Measurements from ENCODE around the gene CD69. TPM values are rescaled to one million over a fixed set of nuclear protein-coding genes. Genes with fewer than 3 reads are reported as not detected.
A peak's percentile ranks its signal among the peaks of the same experiment; 100 is the strongest.
"Not testable (repeated sequence)": the region's sequence is repeated elsewhere in the genome, so short reads cannot be mapped to it uniquely, and the experiment has no call there.

The CD69 gene
- total RNA-seq, 1 donor from 2014 or later: 0.39 TPM

DNA sequence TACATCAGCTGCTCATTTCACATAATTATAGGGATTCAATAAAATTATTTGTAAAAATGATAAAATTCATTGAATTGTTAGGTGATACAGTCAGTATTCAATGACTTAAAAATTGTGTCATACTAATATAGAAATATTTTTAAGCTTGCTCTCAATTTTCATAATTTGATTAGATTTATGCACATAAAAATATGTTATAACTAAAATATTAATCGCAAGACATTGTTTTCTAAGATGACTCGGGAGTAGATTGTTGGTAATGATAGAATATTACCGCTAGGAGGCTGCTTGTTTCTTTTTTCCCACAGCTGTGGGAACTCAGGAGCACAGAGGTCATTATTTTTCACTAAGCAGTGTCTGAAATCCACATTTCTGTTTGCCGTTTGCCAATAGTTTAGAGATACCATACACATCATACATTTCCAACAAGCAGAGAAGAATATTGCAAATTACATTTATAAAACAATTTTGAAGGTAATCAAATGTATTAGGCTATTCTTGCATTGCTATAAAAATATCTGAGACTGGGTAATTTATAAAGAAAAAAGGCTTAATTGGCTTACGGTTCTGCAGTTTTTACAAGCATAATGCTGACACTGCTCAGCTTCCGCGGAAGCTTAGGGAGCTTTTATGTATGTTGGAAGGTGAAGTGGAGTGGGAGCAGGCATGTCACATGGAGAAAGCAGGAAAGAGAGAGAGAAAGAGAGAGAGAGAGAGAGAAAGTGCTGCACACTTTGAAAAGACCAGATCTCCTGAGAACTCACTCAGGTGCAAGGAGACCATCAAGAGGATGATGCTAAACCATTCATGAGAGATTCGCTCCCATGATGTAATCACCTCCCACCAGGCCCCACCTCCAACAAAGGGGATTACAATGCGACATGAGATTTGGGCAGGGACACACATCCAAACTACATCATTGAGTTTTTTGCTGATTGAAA, 9.2 kb downstream of the CD69 start:
- peak in 1 of 2 donors; percentile 51 for DNase-seq (ENCODE audit: low read depth in 2 of 2)

DNA sequence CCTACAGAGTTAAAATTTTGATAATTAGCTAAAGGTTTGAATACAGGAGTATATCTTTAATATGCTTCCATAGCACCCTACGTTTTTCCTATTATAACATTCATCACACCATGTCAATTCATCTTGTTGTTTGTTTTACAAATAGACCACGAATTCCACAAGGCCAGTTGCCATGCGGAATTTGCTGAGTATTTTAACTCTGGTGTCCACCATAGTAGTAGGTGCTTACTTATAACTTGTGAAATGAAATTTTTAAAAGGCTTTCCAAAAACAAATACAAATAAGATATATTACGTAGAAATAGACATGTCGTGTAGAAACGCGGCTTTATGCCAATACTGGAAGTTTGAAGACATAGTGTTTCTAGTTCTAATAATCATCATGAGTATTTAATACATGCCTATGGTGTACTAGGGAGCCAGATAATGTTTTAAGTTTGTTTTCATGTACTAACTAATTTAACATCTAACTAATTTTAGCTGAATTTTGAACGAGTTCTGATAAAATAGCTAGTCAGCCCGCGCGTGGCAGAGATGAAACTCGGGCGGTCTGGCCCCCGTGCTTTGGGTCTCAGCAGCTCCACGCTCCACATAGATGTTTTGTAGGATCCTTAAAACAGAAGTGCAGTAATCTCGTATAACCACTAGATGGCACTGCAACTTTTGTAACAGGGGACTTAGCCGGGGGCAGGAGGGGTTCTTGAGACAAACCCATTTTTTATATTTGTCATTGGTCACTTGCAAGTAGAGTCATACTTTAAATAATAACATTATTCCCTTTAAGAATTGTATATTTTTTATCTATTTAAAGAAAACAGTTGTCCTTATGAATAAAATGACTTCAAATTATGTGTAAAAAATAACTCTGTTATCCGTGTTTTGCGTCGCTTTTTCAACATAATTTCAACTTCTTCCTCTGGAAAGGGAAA, 10.2 kb downstream of the CD69 start:
- peak; percentile 48 to 73 for DNase-seq (ENCODE audit: low read depth in 2 of 2)

DNA sequence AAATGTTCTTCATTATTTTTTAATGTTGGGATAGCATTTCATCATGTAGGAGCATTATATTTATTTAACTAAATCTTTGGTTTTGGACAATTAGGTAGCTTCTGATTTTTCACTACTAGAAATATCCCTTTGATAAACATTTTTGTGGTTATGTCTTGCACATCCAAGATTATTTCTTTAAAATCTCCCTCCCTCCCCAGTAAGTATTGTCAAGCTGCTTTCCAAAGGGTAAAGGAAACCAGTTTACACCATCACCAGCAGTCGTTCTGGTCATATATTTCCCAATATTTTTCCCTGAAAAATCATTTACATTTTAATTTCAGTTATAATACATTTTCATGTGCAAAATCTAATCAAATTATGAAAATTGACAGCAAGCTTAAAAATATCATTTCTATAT, 11.1 kb downstream of the CD69 start:
- no peak for DNase-seq (ENCODE audit: low read depth in 2 of 2)

DNA sequence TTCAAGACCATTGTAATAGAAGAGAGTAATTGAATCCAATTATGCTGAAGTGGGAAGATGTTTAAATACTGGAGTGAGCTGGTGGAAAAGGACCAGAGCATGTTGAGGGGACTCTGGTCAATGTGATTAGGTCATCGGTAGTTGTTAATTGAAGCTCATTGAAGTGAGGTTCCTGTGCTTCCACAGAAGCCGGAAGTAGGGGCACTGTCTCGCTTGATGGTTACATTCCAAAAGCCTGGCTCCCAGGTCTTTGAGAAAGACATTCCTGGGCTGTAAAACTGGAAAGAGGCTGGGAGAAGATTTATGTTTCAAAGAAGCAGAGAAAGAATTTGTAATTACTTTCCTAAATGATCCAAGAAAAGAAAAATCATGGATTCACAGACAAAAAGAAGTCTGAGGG, 15.5 kb downstream of the CD69 start:
- no peak for DNase-seq (ENCODE audit: low read depth in 2 of 2)

DNA sequence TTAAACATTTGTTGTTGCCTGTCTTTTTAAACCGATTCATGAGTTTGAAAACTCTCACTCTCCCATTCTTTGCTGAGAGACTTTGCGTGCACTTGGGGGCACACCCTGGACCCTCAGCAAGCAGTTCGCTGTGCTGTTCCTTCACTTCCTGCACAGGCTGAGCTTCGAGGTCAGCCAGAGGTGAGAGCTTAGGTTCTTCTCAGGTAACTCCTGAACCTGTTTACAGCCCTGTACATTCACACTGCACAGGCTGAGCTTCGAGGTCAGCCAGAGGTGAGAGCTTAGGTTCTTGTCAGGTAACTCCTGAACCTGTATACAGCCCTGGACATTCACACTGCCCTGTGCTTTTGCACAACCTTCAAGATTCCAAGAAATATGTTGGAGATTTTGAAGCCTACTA, 18.0 kb downstream of the CD69 start:
- no peak for DNase-seq (ENCODE audit: low read depth in 2 of 2)

DNA sequence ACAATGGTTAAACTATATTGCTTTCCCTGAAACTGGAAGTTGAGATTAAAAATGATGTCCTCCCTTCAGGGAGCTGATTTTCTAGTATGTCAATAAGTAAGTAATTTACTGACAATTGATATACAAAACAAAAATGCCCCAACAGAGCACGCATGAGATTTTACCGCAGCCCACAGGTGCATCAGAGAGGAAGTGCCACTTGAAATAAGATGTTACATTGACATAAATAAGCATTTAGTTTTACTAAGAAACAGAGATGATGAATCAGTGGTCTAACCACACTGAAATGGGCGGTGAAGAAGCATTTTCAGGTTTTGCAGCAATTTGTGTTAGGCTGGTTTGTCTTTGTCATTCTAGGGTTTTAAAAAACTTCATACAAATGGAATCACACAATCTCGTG, 19.0 kb downstream of the CD69 start:
- no peak for DNase-seq (ENCODE audit: low read depth in 2 of 2)

DNA sequence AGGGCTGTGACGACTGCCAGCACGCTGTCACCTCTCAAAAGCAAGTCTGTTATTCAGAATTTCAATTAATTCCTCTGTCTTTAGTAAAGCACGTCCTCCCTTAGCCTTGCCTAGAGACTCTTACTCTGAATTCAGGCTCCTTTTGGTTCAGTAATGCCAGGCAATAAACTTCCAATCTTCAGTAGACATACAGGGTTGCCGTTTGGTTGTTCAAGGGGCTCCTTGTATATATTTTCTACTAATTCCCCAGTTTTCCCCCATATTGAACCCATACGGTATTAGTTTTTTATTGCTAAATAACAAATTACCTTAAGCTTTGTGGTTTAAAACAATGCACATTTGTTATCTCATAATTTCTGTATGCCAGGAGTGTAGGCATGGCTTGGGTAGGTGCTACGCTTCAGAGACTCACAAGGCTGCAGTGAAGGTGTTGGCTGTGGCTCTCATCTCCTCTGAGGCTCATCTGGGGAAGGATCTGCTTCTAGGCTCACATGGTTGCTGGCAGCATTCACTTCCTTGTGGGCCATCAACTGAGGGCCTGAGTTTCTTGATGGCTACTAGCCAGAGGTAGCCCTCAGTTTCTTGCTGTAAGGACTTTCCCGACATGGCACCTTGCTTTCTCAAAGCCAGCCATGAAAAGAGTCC, 20.5 kb downstream of the CD69 start:
- DNase-seq (ENCODE audit: low read depth in 2 of 2): no peak

DNA sequence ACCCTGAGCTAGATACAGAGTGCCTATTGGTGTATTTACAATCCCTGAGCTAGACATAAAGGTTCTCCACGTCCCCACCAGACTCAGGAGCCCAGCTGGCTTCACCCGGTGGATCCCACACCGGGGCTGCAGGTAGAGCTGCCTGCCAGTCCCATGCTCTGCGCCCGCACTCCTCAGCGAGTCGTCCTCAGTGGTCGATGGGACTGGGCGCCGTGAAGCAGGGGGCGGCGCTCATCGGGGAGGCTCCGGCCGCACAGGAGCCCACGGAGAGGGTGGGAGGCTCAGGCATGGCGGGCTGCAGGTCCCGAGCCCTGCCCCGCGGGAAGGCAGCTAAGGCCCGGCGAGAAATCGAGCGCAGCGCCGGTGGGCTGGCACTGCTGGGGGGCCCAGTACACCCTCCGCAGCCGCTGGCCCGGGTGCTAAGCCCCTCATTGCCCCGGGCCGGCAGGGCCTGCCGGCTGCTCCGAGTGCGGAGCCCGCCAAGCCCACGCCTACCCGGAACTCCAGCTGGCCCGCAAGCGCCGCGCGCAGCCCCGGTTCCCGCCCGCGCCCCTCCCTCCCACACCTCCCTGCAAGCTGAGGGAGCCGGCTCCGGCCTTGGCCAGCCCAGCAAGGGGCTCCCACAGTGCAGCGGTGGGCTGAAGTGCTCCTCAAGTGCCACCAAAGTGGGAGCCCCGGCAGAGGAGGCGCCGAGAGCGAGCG, 21.1 kb downstream of the CD69 start:
- peak in 1 of 2 donors; percentile 10 for DNase-seq (ENCODE audit: low read depth in 2 of 2)

DNA sequence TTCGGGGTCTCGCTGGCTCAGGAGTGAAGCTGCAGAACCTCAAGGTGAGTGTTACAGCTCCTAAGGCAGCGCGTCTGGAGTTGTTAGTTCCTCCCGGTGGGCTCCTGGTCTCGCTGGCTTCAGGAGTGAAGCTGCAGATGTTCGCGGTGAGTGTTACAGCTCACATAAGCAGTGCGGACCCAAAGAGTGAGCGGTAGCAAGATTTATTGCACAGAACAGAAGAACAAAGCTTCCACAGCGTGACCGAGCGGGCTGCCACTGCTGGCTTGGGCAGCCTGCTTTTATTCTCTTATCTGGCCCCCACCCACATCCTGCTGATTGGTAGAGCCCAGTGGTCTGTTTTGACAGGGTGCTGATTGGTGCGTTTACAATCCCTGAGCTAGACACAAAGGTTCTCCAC, 21.8 kb downstream of the CD69 start:
- DNase-seq (ENCODE audit: low read depth in 2 of 2): not testable (repeated sequence)

DNA sequence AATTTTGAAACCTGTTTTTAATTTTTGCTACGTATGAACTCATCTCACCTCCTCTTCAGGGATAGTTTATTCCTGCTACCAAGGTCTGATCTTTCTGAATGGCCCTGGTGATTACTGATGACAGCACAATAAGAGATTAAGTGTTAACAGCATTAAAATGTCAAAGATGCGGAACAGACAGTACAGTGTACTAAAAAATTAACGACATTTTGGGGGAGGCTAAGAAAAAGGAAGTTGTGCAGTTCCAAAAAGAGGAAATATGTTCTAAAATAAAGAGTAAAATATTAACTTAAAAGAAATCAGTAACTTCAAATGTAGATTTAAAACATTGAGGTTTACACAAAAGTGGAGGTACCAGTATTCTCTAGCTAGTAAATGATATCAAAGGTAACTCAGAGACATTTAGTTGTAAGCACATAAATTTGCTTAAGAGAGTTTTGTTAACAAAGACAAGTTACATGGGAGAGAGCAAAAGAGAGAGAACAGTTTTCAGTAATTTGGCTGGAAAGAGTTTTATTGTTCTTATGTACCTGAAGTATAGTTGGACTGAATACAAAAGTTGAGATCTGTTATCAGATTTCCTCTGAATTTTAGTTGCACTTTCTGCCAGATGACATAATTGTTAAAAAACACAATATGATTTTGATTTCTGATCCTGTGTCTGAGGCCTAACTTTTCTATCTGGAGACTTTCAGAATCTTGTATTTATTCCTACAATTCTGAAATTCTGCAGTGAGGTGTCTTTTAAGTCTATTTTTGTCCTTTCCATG, 23.6 kb downstream of the CD69 start:
- no peak for DNase-seq (ENCODE audit: low read depth in 2 of 2)

DNA sequence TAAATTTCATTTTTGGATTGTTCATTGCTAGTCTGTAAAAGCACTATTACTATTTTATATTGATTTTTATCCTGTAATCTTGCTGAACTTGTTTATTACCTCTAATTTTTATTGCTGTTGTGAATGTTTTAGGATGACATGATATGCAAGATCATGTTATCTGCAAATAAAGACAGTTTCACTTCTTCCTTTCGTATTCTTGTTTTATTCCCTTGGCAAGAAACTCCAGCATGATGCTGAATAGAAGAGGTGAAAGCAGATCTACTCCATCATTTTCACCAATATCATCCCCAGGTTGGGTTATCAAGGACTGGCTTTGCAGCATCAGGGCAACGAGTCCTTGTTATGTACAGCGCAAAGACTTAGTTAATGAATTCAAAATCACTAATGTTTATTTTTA, 25.1 kb downstream of the CD69 start:
- no peak for DNase-seq (ENCODE audit: low read depth in 2 of 2)

DNA sequence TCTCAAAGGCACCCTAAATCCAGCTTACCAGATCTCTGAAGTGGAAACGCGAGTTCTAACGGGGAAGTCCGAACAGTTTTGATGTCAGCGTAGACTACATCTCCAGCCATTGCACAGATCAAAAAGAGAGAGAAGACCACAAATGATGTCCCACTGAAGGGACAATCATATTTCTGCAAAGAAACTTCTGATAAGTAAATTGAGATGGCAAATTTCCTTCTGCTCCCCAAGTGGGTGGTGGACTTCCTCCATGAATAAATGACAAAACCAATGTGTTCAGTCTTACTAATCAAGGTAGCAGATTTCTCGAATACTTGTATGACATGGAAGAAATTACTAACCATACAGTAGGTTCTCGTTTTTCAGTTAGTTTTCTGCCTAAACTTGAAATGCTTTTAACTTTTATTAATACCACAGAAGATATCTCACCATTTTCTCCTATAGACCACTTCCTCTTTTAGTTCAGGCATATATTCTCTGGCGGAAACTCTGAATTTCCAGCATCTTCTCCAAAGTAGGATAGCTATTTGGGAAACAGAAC, 27.7 kb downstream of the CD69 start, which contains the start of gene CLECL1:
Gene CLECL1, minus strand, starts transcription at position 177 of the 541 bp plus-strand sequence.
- DNase-seq (ENCODE audit: low read depth in 2 of 2): no peak

DNA sequence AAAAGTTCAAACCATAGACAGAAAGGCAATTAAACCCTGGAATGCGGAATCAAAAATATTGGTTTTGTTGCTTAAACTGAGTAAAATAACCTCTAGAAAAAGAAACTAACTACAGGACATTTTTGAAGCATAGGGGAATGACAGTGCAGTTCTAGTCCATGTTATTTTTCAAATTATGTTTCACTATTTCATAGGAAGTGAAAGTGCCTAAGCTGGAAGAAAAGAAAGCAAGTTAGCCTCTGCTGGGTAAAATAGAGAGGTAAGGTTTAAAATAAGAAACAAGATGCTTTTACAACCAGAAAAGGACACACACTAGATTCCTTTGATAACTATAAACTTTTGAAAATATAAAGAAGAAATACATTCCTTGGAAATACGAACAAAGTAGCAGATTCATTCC, 28.9 kb downstream of the CD69 start:
- no peak for DNase-seq (ENCODE audit: low read depth in 2 of 2)

DNA sequence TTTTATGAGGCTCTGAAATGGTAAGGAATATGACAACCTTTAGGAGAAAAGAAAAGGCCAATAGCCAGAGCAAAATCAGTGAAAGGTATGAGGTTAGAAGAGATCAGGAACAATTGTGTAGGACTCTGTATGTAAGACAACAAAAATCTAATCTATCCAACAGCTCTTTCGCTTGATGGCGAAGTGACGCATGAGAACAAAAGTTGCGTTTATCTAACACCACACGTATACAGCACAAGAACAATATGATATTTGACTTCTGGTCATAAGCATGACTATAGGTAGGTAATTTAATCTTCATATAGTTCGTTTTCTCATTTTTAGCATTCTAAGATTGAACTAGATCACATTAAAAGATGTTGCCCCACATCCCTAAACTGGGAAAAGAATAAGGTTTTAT, 29.3 kb downstream of the CD69 start:
- no peak for DNase-seq (ENCODE audit: low read depth in 2 of 2)

DNA sequence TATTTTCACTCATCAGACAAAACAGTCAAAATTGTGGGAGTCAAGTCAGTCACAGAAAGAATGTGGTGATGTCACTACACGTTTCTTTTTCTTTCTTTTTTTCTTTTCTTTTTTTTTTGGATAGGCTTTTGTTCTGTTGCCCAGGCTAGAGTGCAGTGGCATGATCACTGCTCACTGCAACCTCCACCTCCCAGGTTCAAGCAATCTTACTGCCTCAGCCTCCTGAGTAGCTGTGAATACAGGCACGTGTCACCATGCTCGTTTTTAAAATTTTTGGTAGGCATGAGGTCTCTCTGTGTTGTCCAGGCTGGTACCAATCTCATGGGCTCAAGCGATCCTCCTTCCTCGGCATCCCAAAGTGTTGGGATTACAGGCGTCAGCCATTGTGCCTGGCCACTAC, 30.1 kb downstream of the CD69 start:
- DNase-seq (ENCODE audit: low read depth in 2 of 2): no peak

DNA sequence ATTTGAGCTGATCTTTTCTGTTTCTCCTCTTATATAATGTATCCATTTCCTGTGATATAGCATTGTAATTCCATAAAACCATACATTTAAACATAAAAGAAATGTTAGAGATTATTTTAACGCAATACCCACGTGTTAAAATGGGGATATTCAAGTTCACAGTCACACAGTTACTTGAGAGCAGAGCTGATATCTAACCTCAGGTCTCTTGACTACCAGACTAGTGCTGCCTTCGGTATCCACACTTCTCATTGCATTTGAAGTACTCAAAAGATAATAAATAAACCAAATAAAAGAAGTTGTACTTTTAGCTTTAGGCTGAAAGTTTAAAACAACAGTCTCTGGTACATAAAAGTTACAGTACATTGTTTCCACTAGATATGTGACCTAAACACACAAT, 30.7 kb downstream of the CD69 start:
- no peak for DNase-seq (ENCODE audit: low read depth in 2 of 2)

DNA sequence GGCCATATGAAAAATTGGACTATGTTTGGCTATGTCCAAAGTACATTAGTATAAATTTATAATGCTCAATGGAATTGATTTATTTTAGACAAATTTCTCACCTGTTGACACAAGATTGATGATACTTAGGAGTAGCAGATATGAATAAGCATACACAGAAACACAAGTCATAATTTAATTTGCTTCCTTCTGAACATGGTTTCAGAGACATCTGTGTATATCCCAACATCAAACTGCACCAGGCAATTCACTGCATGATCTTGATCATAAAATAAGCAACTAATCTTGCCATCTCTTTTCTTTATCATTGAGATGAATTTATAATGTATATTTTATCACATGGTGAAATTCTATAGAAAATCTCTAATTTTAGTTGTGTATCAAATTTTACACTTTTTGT, 31.6 kb downstream of the CD69 start:
- DNase-seq (ENCODE audit: low read depth in 2 of 2): no peak

DNA sequence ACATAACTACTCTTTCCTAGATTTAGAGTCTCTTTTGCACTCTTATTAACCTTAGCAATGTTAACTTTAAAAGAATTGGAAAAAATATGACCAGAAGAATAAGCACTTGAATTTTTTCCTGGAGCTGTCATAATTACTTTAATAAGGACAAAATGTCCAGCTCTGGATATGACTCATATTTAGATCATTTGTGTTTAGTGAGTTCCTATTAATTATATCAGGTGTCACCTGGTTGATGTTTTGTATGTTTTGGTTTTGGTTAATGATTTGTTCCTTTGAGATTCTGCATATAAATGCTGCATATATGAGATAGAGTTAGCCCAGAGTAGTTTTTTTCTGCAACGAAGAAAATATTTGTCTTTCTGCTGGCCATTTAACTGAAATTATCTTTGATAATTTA, 32.9 kb downstream of the CD69 start:
- DNase-seq (ENCODE audit: low read depth in 2 of 2): no peak

DNA sequence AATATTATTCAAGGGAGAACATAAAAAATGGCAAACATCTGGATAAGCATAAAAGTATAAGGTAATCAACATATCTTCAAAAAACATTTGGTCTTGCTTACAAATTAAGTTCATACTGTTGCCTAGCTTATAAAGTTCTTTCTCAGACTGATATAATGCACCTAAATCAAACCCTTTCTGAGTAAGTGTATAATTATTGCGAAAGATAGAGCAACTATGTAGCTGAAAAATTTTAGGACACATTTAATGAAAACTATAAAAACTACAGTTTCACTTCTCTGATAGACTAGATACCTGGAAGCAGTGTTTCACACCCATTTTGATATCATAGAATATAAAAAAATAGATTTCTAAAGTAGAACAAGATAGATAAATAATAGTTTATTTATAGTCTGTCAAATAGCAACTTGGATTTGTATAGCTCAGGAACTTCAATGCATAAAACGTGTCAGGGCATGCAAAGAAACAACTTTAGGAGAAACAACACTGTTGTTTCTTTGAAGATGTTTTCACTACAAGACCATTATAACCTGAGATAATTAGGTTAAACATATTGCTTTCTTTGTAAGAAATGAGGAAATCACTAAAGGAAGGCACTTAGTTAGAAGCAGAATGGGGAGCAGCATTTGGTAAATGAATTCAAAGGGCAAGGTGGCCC, 35.4 kb downstream of the CD69 start:
- no peak for DNase-seq (ENCODE audit: low read depth in 2 of 2)

DNA sequence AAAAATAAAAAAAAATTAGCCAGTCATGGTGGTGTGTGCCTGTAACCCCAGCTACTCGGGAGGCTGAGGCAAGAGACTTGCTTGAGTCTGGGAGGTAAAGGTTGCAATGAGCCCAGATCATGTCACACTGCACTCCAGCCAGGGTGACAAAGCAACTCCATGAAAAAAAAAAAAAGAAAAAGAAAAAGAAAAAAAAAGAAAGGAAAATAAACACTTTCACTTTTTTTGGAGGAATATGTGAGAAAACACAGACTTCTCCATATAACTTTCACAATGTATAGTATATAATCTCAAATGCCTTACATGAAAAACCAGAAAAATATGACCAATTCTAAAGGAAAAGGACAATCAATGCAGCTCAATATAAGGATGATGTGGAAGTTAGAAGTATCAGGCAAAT, 36.7 kb downstream of the CD69 start:
- no peak for DNase-seq (ENCODE audit: low read depth in 2 of 2)
